Adrenal gland (tissue), 12 donors: ENCODE results near the gene DRAM1. TPM values are rescaled to one million over a fixed set of nuclear protein-coding genes. Genes with fewer than 3 reads are reported as not detected.
"Not testable (repeated sequence)": the region's sequence is repeated elsewhere in the genome, so short reads cannot be mapped to it uniquely, and the experiment has no call there.

ENCODE experiments used
- DNase-seq, 7 donors: peaks; one replicate each; pipeline ENCODE4 v3.0.0-alpha.2; 2019 to 2020
- H3K27ac ChIP-seq, 5 donors: fragments of 200-600 bp; sonication (generic) in 4 of 5; 1 replicate in 3 of 5; 2 replicates in 2 of 5; pipeline versions ENCODE4 v1.5.1 to v1.8.0; 2016 to 2020; ENCODE audit warnings: mild to moderate bottlenecking in 1 of 5
- H3K27me3 ChIP-seq: fragments of 200-600 bp; 2 replicates; pipeline ENCODE4 v1.8.0; 2021
- H3K36me3 ChIP-seq, 2 donors: fragments of 200-600 bp; replicated peaks in 1 of 2; 1 replicate in 1 of 2; 2 replicates in 1 of 2; pipeline versions ENCODE4 v1.5.1 to v1.8.0; 2018 to 2022
- H3K4me1 ChIP-seq, 2 donors: fragments of 200-600 bp; replicated peaks in 1 of 2; 1 replicate in 1 of 2; 2 replicates in 1 of 2; pipeline versions ENCODE4 v1.5.1 to v1.8.0; 2018 to 2021
- H3K4me3 ChIP-seq, 4 donors: fragments of 200-600 bp; sonication (generic) in 3 of 4; one replicate each; pipeline ENCODE4 v1.5.1; 2016 to 2018
- H3K9me3 ChIP-seq, 3 donors: fragments of 200-600 bp; sonication (generic) in 1 of 3; replicated peaks in 1 of 3; 1 replicate in 2 of 3; 2 replicates in 1 of 3; pipeline versions ENCODE4 v1.5.1 to v1.8.0; 2016 to 2021
- POLR2A ChIP-seq, 2 donors: fragments of 450-650 bp; IDR thresholded peaks; one replicate each; pipeline ENCODE4 v1.6.1; 2017; ENCODE audit warnings: antibody characterized with exemption in 2 of 2, mild to moderate bottlenecking in 2 of 2, moderate library complexity in 1 of 2
- WGBS, 4 donors: extraction: QIAGEN DNeasy Blood & Tissue Kit in 2 of 4; methylation state at CpG; one replicate each; pipeline versions ENCODE4 v1.1.5 to v1.1.7; 2013 to 2017; 5-methylcytosine and 5-hydroxymethylcytosine counted together
- intact Hi-C, 2 donors: fragments of 100-400 bp; cut with DNase I; formaldehyde crosslinking; loops; one replicate each; pipeline versions ENCODE4 v1.14.1 to v1.15.0; 2022 to 2023
- polyA plus RNA-seq, 3 donors: library from polyadenylated mRNA; stranded (reverse); fragments of 200-250 nt in 2 of 3; fragments of 350-450 nt in 1 of 3; fragmentation: Illumina TruSeq in 1 of 3; extraction: RNeasy Lipid Tissue Mini Kit (QIAGEN cat#74804) in 1 of 3; gene quantifications; one replicate each; pipeline ENCODE4 v1.2.3, GENCODE V29; 2013 to 2014
- total RNA-seq, 9 donors: library from RNA; depleted of rRNA in 4 of 9; stranded (reverse); fragments of >200 nt in 4 of 9; fragments of 120-200 nt in 1 of 9; fragmentation: NEBNext Ultra II Directional in 1 of 9; extraction: Animal tissue kit (Norgen Biotek cat#: 25700) in 1 of 9; gene quantifications; one replicate each; pipeline versions ENCODE4 v1.1.0 to v1.2.4, GENCODE V29; 2013 to 2023
- TF ChIP-seq, protein P1 (sequence below), 6 experiments: fragments of 450-650 bp in 4 of 6; fragments of 200-600 bp in 2 of 6; sonication (generic) in 1 of 6; IDR thresholded peaks; 1 replicate in 5 of 6; 2 replicates in 1 of 6; pipeline versions ENCODE4 v1.5.1 to v1.8.0; 2016 to 2021; ENCODE audit warnings: antibody characterized with exemption in 6 of 6, mild to moderate bottlenecking in 2 of 6, moderate library complexity in 1 of 6
- donor health status: healthy with polysubstance abuse.
- donor health status: Bipolar disorder and iron deficiency.
- donor health status: DM: yes; HTN: yes; CAD: no.
- donor health status: DM: no; HTN: no; CAD: no.
- donor health status: DM: no; HTN: no; CAD: no.
- donor health status: DM: yes; HTN: yes; CAD: no.

DRAM1 gene
- total and polyA plus RNA-seq, 12 donors: 4.3 to 46.4 (median 29.0) TPM

DNA sequence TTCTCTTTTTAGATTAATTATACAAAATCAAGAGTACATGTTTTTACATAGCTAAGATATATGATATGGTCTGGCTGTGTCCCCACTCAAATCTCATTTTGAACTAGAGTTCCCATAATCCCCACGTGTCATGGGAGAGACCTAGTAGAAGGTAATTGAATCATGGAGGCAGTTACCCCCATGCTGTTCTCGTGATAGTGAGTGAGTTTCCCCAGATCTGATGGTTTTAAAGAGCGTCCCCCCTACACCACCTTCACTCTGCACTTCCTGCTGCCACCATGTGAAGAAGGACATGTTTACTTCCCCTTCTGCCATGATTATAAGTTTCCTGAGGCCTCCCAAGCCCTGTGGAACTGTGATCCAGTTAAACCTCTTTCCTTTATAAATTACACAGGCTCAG, 21.4 kb upstream of the DRAM1 start:
- no peaks in the 10 kb centered on the region for H3K36me3 ChIP-seq
- TF ChIP-seq, protein P1, sequence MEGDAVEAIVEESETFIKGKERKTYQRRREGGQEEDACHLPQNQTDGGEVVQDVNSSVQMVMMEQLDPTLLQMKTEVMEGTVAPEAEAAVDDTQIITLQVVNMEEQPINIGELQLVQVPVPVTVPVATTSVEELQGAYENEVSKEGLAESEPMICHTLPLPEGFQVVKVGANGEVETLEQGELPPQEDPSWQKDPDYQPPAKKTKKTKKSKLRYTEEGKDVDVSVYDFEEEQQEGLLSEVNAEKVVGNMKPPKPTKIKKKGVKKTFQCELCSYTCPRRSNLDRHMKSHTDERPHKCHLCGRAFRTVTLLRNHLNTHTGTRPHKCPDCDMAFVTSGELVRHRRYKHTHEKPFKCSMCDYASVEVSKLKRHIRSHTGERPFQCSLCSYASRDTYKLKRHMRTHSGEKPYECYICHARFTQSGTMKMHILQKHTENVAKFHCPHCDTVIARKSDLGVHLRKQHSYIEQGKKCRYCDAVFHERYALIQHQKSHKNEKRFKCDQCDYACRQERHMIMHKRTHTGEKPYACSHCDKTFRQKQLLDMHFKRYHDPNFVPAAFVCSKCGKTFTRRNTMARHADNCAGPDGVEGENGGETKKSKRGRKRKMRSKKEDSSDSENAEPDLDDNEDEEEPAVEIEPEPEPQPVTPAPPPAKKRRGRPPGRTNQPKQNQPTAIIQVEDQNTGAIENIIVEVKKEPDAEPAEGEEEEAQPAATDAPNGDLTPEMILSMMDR (IDR thresholded peaks at IDR 0.05): no peak
- no peak for TF ChIP-seq POLR2A (IDR thresholded peaks at IDR 0.05)
- DNase-seq: no peak
- peaks cover 12 to 19% of the 10 kb centered on the region in 2 donors for H3K4me1 ChIP-seq
- H3K27me3 ChIP-seq: no peaks in the 10 kb centered on the region
- H3K9me3 ChIP-seq: no peaks in the 10 kb centered on the region
- H3K27ac ChIP-seq: no peak overlapping the region
- intact Hi-C loops: no loop called here
- WGBS, 4 donors: 78 to 93% (median 81%) methylated on average over 3 of the region's 3 CpGs
- H3K4me3 ChIP-seq: no peak overlapping the region

DNA sequence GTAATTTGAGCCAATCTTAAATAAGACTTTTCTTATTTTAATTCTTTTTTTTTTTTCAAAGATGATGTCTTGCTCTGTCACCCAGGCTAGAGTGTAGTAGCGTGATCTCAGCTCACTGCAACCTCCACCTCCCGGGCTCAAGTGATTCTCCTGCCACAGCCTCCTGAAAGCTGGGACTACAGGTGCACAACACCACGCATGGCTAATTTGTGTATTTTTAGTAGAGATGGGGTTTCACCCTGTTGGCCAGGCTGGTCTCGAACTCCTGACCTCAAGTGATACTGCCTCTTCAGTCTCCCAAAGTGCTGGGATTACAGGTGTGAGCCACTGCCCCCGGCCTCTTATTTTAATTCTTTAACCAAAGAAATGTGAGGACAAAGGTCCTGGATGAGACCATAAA, 20.8 kb upstream of the DRAM1 start:
- Histone ChIP-seq H3K27ac (peak overlapping the region in 2 of 5 donors; percentile 20 to 40), H3K4me1 (peaks cover 12 to 19% of the 10 kb centered on the region in 2 donors)
- DNase-seq, H3K9me3 ChIP-seq, H3K36me3 ChIP-seq, H3K4me3 ChIP-seq, intact Hi-C loops, H3K27me3 ChIP-seq: not testable (repeated sequence)
- 90 to 96% (median 95%) methylated on average over 5 of the region's 5 CpGs for WGBS, 4 donors

DNA sequence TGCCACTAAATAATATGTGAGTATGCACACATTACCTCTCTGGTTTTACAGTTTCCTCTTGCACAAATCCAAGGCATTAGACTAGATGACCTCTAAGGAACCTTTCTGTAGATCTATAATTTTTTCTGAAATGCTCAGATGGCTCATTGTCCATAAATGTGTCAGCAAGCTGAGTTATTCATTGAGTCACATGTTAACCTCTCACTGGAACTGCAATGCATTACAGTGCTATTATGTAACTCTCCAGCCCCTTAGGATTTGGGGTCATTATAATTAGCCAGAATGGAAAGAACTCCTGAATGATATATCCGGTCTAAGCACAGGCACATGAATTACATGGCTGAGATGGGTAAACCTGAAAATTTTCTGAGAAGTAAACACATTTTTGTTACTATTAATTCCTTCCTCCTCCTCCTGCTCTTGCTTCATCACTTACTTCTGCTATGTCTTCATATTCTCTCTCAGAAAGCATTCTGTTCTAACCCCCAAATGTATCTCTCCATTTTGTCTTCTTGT, 20.3 kb upstream of the DRAM1 start:
- Histone ChIP-seq H3K27me3 (no peaks in the 10 kb centered on the region), H3K36me3 (no peaks in the 10 kb centered on the region), H3K4me3 (no peak overlapping the region), H3K4me1 (peaks cover 12 to 19% of the 10 kb centered on the region in 2 donors), H3K27ac (peak overlapping the region in 4 of 5 donors; percentile 6 to 46 (median 30)), H3K9me3 (no peaks in the 10 kb centered on the region)
- no peak for DNase-seq
- intact Hi-C loops: no loop called here
- TF ChIP-seq POLR2A (IDR thresholded peaks at IDR 0.05): no peak
- TF ChIP-seq, protein P1 (IDR thresholded peaks at IDR 0.05): no peak
- 32 to 69% (median 41%) methylated on average over 1 of the region's 1 CpG for WGBS, 4 donors

DNA sequence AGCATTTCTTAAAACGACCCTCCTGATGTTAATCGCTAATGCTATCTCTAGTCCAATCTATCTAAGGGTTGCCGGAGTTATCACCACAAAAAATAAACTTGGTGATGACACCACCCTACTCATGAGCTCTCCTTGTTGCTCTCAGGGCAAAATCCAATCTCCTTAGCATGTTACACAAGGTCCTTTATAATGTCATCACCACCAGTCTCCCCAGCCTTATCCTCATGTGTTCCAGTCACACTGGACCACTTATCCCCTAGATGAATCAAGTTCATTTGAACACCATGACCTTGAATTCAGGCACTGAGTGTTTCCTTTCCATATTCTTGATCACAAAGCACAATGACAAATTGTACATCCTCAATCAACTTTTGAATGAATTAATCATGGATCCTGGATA, 19.0 kb upstream of the DRAM1 start:
- intact Hi-C loops: no loop called here
- Histone ChIP-seq H3K27ac (no peak overlapping the region), H3K36me3 (no peaks in the 10 kb centered on the region), H3K4me1 (peaks cover 12 to 19% of the 10 kb centered on the region in 2 donors), H3K27me3 (no peaks in the 10 kb centered on the region), H3K4me3 (no peak overlapping the region), H3K9me3 (no peaks in the 10 kb centered on the region)
- no peak for DNase-seq
- TF ChIP-seq POLR2A (IDR thresholded peaks at IDR 0.05): no peak
- TF ChIP-seq, protein P1 (IDR thresholded peaks at IDR 0.05): no peak
- 88 to 95% (median 92%) methylated on average over 3 of the region's 3 CpGs for WGBS, 4 donors
